Activated CD8-positive, alpha-beta memory T cell treated with anti-CD3 and anti-CD28 coated beads for 48 hours (primary cell): ENCODE data around the gene PAEP.

ENCODE experiments used
- DNase-seq, 3 experiments: peaks; one replicate each; pipeline ENCODE4 v3.0.0-alpha.2; 2020; ENCODE audit warnings: low read depth in 2 of 3, low spot score in 2 of 3

PAEP gene

DNA sequence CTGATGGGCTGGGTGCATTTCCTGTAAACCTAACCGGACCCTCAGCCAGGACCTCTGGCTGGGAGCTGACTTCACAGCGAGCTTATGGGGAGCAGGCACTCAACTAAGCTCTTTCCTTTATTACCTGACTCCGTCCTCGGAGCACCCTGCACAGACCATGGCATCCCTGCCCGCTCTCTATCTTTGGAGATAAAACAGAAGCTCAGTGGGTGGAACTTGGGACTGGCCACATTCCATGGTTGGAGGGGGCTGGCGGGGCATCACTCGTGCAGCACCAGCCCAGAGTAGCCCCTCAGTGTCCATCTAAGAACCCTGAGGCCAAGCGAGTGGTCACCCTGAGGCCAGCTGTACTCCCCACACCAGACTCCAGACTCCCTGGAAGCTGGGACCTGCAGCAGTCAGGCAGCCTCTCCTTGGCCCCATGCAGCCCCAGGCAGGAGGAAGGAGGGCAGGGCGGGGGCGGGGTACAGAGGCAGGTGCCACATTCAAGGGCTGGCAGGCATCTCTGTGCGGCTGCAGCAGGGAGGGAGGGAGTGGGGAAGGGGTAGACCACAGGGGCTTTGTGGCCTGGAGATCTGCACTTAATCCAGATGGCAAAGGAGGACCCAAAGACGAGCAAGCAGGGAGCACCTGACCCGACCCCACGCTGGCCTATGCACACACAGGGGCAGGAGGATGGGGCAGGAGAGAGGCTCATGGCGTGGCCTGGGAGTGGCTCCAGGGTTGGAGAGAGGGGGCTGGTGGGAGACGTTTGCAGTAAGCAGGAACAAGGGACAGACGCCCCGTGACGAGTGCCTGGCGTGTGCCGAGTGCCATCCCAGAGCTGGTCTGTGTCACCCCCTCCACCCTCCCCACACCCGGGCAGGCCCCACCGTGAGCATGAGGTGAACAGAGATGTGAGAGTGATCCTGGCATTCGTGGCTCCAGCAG is 51.7 kb downstream of the PAEP start:
- DNase-seq, result no peak

DNA sequence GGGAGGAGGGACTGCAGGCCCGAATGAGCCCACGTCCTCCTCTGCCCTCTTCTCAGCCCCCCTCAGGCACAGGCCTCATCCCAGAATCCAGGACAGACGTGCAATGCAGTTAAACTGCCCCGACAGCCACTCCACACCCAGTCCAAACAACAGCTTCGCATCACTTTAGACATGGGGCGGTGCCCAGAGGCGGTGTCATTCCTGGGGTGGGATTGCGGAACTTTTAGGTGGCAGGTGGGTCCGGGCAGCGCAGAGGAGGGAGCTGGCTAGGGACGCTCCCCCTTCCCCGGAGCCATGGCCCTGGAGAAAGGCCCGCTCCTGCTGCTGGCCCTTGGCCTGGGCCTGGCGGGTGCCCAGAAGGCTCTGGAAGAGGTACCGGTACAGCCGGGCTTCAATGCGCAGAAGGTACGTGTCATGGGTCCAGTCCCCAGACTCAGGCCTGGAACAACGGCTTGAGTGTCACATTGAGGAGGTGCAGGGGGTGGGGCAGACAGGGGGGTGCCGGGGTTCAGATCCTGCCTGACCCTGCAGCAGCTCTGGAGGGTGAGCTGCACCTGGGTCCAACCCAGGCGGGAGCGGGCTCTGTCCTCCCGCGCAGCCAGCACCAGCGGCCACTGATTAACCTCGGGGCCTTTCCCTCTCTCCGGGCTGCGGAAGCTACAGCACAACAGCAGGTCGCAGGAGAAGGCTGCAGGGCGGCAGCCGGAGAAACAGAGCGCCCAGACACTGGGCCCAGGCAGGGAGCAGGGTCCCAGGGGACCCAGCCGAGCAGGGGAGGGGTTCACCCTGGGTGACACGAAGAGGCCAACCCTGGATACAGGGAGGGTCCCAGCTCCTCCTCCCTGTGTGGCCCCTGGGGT is 52.6 kb downstream of the PAEP start:
- DNase-seq, result no peak

DNA sequence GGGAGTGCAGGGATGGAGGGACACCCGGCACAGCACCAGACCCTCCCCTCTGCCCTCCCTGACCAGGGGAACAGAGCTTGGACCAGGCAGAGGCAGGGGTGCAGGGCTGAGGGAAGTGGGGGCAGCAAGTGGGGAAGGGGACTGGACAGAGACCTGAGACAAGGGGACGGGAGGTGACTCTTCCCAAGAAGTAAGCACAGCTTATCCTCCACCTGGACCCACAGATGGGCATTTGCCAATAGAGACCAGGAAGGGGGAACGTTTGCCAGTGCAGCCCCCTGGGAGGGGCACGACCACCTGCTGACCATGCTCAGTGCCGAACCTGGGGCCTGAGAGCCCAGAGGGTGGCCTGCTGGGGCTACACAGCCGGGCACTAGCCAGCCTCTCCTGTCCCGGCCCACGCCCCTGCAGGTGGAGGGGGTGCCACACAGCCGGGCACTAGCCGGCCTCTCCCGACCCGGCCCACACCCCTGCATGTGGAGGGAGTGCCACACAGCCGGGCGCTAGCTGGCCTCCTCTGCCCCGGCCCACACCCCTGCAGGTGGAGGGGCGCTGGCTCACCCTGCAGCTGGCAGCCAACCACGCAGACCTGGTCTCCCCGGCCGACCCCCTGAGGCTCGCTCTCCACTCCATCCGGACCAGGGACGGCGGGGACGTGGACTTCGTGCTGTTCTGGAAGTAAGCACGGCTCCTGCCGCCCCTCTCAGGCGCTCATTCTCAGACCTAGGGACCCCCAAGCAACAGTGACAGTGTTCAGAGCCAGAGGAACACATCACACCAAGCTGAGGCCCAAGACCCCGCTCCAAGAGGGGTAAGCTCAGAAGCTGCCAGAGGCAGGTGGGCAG is 53.5 kb downstream of the PAEP start:
- DNase-seq, result no peak

DNA sequence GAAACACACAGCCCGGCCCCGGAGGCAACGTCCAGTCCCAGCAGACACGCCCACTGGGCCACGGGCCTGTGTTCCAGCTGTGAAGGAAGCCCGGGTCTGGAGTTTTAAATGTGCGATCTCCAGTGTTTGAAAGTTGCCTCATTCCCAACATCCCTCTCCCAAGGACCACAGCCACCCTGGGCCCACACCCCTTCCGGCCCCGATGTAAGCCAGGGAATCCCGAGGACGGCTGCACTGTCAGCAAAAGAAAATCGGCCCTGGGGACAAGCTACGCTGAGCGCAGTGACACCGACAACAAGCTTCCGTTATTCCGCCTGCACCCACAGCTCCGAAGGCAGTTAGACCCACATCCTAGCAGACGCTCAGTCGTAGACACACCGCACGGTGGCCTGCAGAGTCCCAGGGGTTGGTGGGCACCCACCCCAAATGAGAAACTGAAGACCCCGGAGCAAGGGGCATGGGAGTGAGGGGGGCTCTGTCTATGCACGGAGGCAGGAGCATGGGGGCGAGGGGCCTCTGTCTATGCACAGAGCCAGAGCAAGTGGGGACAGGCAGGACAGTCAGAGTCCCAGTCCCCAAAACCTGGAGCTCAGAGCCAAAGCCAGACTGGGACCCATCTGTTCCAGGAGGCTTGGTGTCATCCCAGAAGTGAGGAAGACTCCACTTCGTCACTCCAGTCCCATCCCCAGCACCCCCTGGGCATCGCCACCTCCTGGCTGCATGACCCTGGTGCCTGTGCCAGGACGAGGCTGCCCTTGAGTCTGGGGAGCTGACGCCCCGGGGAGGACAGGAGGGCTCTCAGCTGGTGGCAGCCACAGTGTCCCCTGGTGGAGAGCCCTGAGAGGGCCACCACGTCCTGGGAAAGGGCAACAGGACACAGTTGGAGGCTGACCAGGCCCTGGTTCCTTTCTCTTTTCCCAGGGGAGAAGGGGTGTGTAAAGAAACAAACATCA is 54.4 kb downstream of the PAEP start:
- DNase-seq, result no peak
